Stimulated activated CD8-positive, alpha-beta memory T cell treated with anti-CD3 and anti-CD28 coated beads, Interleukin-12 subunit alpha, Interleukin-12 subunit beta, amount 100 ng/mL, for 1 hour (primary cell): ENCODE data around the gene CCDC73.

ENCODE experiments used
- DNase-seq: peaks from one replicate; pipeline ENCODE4 v3.0.0-alpha.2; 2020; ENCODE audit warnings: low read depth

The CCDC73 gene

GRCh38 chr11:32586576-32587190 lies 207.8 kb downstream of the CCDC73 start:
- DNase-seq = no peak

- DNase-seq = no peak
Observed at GRCh38 chr11:32584921-32585320, 209.5 kb downstream of the CCDC73 start.

GRCh38 chr11:32583459-32584271 lies 210.8 kb downstream of the CCDC73 start, which contains the start of gene EIF3M:
EIF3M (plus strand) TSS chr11:32583831; CDS start chr11:32583888, 57 bp downstream.
- DNase-seq = peak; percentile 93

GRCh38 chr11:32581556-32581955 lies 212.9 kb downstream of the CCDC73 start:
- DNase-seq = no peak

- DNase-seq = no peak
Observed at GRCh38 chr11:32580967-32581366, 213.5 kb downstream of the CCDC73 start.

GRCh38 chr11:32576456-32576855 lies 218.0 kb downstream of the CCDC73 start:
- DNase-seq = no peak

GRCh38 chr11:32575070-32575469 lies 219.4 kb downstream of the CCDC73 start:
- no peak for DNase-seq

- DNase-seq = no peak
Observed at GRCh38 chr11:32574421-32574820, 220.0 kb downstream of the CCDC73 start.

- no peak for DNase-seq
Observed at GRCh38 chr11:32573228-32573627, 221.2 kb downstream of the CCDC73 start.

GRCh38 chr11:32571039-32571438 lies 223.4 kb downstream of the CCDC73 start:
- DNase-seq = no peak

- DNase-seq = no peak
Observed at GRCh38 chr11:32569313-32569881, 225.1 kb downstream of the CCDC73 start.

- no peak for DNase-seq
Observed at GRCh38 chr11:32567154-32567553, 227.3 kb downstream of the CCDC73 start.

- DNase-seq = no peak
Observed at GRCh38 chr11:32566517-32566916, 227.9 kb downstream of the CCDC73 start.

- no peak for DNase-seq
Observed at GRCh38 chr11:32563600-32563959, 230.9 kb downstream of the CCDC73 start.

- no peak for DNase-seq
Observed at GRCh38 chr11:32562839-32563599, 231.4 kb downstream of the CCDC73 start.

- no peak for DNase-seq
Observed at GRCh38 chr11:32561835-32562234, 232.6 kb downstream of the CCDC73 start.

- no peak for DNase-seq
Observed at GRCh38 chr11:32555895-32556294, 238.6 kb downstream of the CCDC73 start.

- DNase-seq = no peak
Observed at GRCh38 chr11:32555091-32555490, 239.4 kb downstream of the CCDC73 start.
